ENCODE measurements around the gene CAVIN3. TPM values are rescaled to one million over a fixed set of nuclear protein-coding genes. Genes with fewer than 3 reads are reported as not detected.

Gene CAVIN3, protein sequence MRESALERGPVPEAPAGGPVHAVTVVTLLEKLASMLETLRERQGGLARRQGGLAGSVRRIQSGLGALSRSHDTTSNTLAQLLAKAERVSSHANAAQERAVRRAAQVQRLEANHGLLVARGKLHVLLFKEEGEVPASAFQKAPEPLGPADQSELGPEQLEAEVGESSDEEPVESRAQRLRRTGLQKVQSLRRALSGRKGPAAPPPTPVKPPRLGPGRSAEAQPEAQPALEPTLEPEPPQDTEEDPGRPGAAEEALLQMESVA
- total RNA-seq = under 1 TPM in 2 of 5 donors, not detected in 3; 0.23 to 0.43 TPM
- 0.17 TPM for total RNA-seq (2013)
- 0 to 37.6 (median 0.08) reads per million in 29 experiments for total RNA-seq

GRCh38 chr11:6320411-6321155, at the start of gene CAVIN3:
CAVIN3 (minus strand) TSS chr11:6320501; CDS start chr11:6320476, 25 bp downstream.
- POLR2A ChIA-PET = interaction anchor here in 1 of 2 donors (0.6 kb wide), 1 partner anchor 167 kb away, joined by 4 read pairs; no protein-coding TSS in a partner anchor
- peaks cover 56 to 59% of the 10 kb centered on the region in 2 donors for H3K27me3 Mint-ChIP-seq

GRCh38 chr11:6365659-6366058, 45.4 kb upstream of the CAVIN3 start:
- H3K36me3 ChIP-seq (ENCODE audit: control insufficient read depth in 2 of 2, extremely low read depth in 1 of 2, insufficient read depth in 1 of 2, low read length in 1 of 2) = no peaks in the 10 kb centered on the region
- no peak overlapping the region for H3K27ac Mint-ChIP-seq
- no peaks in the 10 kb centered on the region for H3K36me3 Mint-ChIP-seq
- H3K4me1 ChIP-seq (ENCODE audit: control insufficient read depth in 1 of 2, extremely low read depth in 1 of 2, insufficient read depth in 2 of 2, low read length in 2 of 2) = peaks cover 0 to 3% of the 10 kb centered on the region in 2 experiments
- no peak overlapping the region for H3K4me3 Mint-ChIP-seq
- DNase-seq = no peak
- 93% methylated on average over 2 of the region's 2 CpGs for WGBS (ENCODE audit: insufficient coverage)
- no peak overlapping the region for H3K4me3 ChIP-seq (ENCODE audit: control insufficient read depth in 1 of 2, extremely low read depth in 1 of 2, low read length in 1 of 2)
- H3K4me1 Mint-ChIP-seq = no peaks in the 10 kb centered on the region
- H3K27me3 Mint-ChIP-seq = no peaks in the 10 kb centered on the region
- H3K27me3 ChIP-seq (replicated peaks in 1 of 2; ENCODE audit: control insufficient read depth in 2 of 2, extremely low read depth in 1 of 2, insufficient read depth in 2 of 2, low read length in 1 of 2) = peaks cover 0 to 4% of the 10 kb centered on the region in 2 experiments
- no peak overlapping the region for H3K27ac ChIP-seq (ENCODE audit: low read length)
- CTCF ChIA-PET = no interaction called here
- POLR2A ChIA-PET = no interaction called here
- H3K9me3 Mint-ChIP-seq = no peaks in the 10 kb centered on the region
- ATAC-seq (replicated peaks in 1 of 4) = no peak
- H3K9me3 ChIP-seq = no peaks in the 10 kb centered on the region

More at GRCh38 chr11:6320411-6321155, at the start of gene CAVIN3:
- peaks cover 4 to 21% (median 15%) of the 10 kb centered on the region in 3 donors for H3K4me1 Mint-ChIP-seq
- peak within 1 kb of the TSS; percentile 59 to 68 (median 62) for H3K4me3 Mint-ChIP-seq
- no peak within 1 kb of the TSS for H3K27ac ChIP-seq (ENCODE audit: low read length)
- H3K27ac Mint-ChIP-seq = peak within 1 kb of the TSS in 1 of 2 donors; percentile 48
- peaks cover 0 to 9% of the 10 kb centered on the region in 2 experiments for H3K4me1 ChIP-seq (ENCODE audit: control insufficient read depth in 1 of 2, extremely low read depth in 1 of 2, insufficient read depth in 2 of 2, low read length in 2 of 2)
- CTCF ChIA-PET = no interaction called here
- H3K36me3 ChIP-seq (ENCODE audit: control insufficient read depth in 2 of 2, extremely low read depth in 1 of 2, insufficient read depth in 1 of 2, low read length in 1 of 2) = no peaks in the 10 kb centered on the region
- H3K9me3 Mint-ChIP-seq = no peaks in the 10 kb centered on the region
- WGBS (ENCODE audit: insufficient coverage) = 10% methylated on average over 29 of the region's 44 CpGs
- H3K4me3 ChIP-seq (ENCODE audit: control insufficient read depth in 1 of 2, extremely low read depth in 1 of 2, low read length in 1 of 2) = peak within 1 kb of the TSS in 1 of 2 donors; percentile 12
- ATAC-seq (replicated peaks in 1 of 4) (peak in 2 of 4 experiments; percentile 26 to 41), DNase-seq (peak in 1 of 35 experiments; percentile 5)
- H3K27me3 ChIP-seq (replicated peaks in 1 of 2; ENCODE audit: control insufficient read depth in 2 of 2, extremely low read depth in 1 of 2, insufficient read depth in 2 of 2, low read length in 1 of 2) = peaks cover 15 to 39% of the 10 kb centered on the region in 2 experiments
- H3K36me3 Mint-ChIP-seq = no peaks in the 10 kb centered on the region
- H3K9me3 ChIP-seq = no peaks in the 10 kb centered on the region

DNA sequence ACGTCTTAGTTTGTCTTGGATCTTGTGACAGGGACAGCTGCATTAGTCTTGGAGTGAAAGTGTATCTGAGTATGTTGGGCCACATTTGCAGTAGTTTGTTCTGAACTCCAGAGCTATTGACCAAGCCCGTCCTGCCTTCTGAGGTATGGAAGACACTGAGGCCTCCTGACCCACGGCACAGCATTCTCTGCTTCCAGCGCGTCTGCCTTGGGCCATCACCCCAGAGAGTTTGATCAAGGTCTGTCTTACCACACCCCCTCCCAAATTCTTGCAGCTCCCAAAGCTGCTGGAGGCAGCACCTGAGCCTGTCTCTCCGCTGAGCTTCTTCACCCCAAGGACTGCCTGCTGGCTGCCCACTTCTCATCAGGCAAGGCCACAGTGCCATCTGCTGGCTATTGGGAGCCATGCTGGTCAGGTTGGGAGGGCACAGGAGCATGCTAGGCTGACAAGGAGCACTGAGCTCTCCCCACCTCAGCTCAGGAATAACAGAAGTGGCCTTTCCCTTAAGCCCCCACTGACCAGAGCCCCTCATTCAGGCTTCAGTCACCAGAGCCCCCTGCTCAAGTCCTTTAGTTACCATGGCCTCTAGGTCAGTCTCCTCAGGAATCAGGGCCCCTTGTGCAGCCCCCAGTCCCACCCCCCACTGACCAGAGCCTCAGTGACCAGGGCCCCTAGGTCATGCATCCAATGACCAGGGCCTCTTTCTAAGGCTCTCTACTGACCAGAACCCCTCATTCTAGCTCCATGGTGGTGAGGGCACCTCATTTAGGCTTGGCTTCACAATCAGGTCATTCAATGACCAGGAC, 42.8 kb upstream of the CAVIN3 start:
- Histone ChIP-seq H3K27me3 (replicated peaks in 1 of 2; ENCODE audit: control insufficient read depth in 2 of 2, extremely low read depth in 1 of 2, insufficient read depth in 2 of 2, low read length in 1 of 2) (peaks cover 0 to 4% of the 10 kb centered on the region in 2 experiments), H3K9me3 (no peaks in the 10 kb centered on the region), H3K4me1 (ENCODE audit: control insufficient read depth in 1 of 2, extremely low read depth in 1 of 2, insufficient read depth in 2 of 2, low read length in 2 of 2) (peaks cover 0 to 3% of the 10 kb centered on the region in 2 experiments), H3K4me3 (ENCODE audit: control insufficient read depth in 1 of 2, extremely low read depth in 1 of 2, low read length in 1 of 2) (no peak overlapping the region), H3K27ac (ENCODE audit: low read length) (no peak overlapping the region), H3K36me3 (ENCODE audit: control insufficient read depth in 2 of 2, extremely low read depth in 1 of 2, insufficient read depth in 1 of 2, low read length in 1 of 2) (no peaks in the 10 kb centered on the region)
- Mint-ChIP-seq H3K9me3 (no peaks in the 10 kb centered on the region), H3K36me3 (no peaks in the 10 kb centered on the region), H3K27me3 (no peaks in the 10 kb centered on the region), H3K4me1 (no peaks in the 10 kb centered on the region), H3K4me3 (no peak overlapping the region), H3K27ac (no peak overlapping the region)
- CTCF ChIA-PET = interaction anchor here (0.6 to 2.5 kb wide), 25 partner anchors 9 to 684 kb away, joined by 3 to 22 read pairs (median 3); partner anchors contain the start of gene CCKBR (in 1 of the 2)
- 100% methylated on average over 5 of the region's 6 CpGs for WGBS (ENCODE audit: insufficient coverage)
- peak; percentile 20 to 74 (median 53) for DNase-seq
- ATAC-seq (replicated peaks in 1 of 4) = peak; percentile 81 to 92 (median 87)
- POLR2A ChIA-PET = interaction anchor here in 1 of 2 donors (0.6 kb wide), 1 partner anchor 10 kb away, joined by 3 read pairs; no protein-coding TSS in a partner anchor

- DNase-seq (no peak), ATAC-seq (replicated peaks in 1 of 4) (no peak)
- H3K36me3 Mint-ChIP-seq = no peaks in the 10 kb centered on the region
- 95% methylated on average over 5 of the region's 5 CpGs for WGBS (ENCODE audit: insufficient coverage)
- Histone ChIP-seq H3K27ac (ENCODE audit: low read length) (no peak overlapping the region), H3K9me3 (no peaks in the 10 kb centered on the region), H3K27me3 (replicated peaks in 1 of 2; ENCODE audit: control insufficient read depth in 2 of 2, extremely low read depth in 1 of 2, insufficient read depth in 2 of 2, low read length in 1 of 2) (peaks cover 0 to 2% of the 10 kb centered on the region in 2 experiments), H3K4me3 (ENCODE audit: control insufficient read depth in 1 of 2, extremely low read depth in 1 of 2, low read length in 1 of 2) (no peak overlapping the region), H3K4me1 (ENCODE audit: control insufficient read depth in 1 of 2, extremely low read depth in 1 of 2, insufficient read depth in 2 of 2, low read length in 2 of 2) (peaks cover 0 to 3% of the 10 kb centered on the region in 2 experiments), H3K36me3 (ENCODE audit: control insufficient read depth in 2 of 2, extremely low read depth in 1 of 2, insufficient read depth in 1 of 2, low read length in 1 of 2) (no peaks in the 10 kb centered on the region)
- no peaks in the 10 kb centered on the region for H3K27me3 Mint-ChIP-seq
- ChIA-PET POLR2A (no interaction called here), CTCF (interaction anchor here (0.7 to 2.5 kb wide), 22 partner anchors 8 to 685 kb away, joined by 3 to 22 read pairs (median 4); no protein-coding TSS in a partner anchor)
- H3K4me3 Mint-ChIP-seq = no peak overlapping the region
- no peak overlapping the region for H3K27ac Mint-ChIP-seq
- H3K9me3 Mint-ChIP-seq = no peaks in the 10 kb centered on the region
- no peaks in the 10 kb centered on the region for H3K4me1 Mint-ChIP-seq
Measured at GRCh38 chr11:6362185-6362872, 42.0 kb upstream of the CAVIN3 start.

GRCh38 chr11:6360183-6360582, 39.9 kb upstream of the CAVIN3 start:
- ATAC-seq (replicated peaks in 1 of 4) (no peak), DNase-seq (no peak)
- Histone ChIP-seq H3K9me3 (no peaks in the 10 kb centered on the region), H3K27ac (ENCODE audit: low read length) (no peak overlapping the region), H3K36me3 (ENCODE audit: control insufficient read depth in 2 of 2, extremely low read depth in 1 of 2, insufficient read depth in 1 of 2, low read length in 1 of 2) (no peaks in the 10 kb centered on the region), H3K4me1 (ENCODE audit: control insufficient read depth in 1 of 2, extremely low read depth in 1 of 2, insufficient read depth in 2 of 2, low read length in 2 of 2) (peaks cover 0 to 3% of the 10 kb centered on the region in 2 experiments), H3K4me3 (ENCODE audit: control insufficient read depth in 1 of 2, extremely low read depth in 1 of 2, low read length in 1 of 2) (no peak overlapping the region), H3K27me3 (replicated peaks in 1 of 2; ENCODE audit: control insufficient read depth in 2 of 2, extremely low read depth in 1 of 2, insufficient read depth in 2 of 2, low read length in 1 of 2) (no peaks in the 10 kb centered on the region)
- Mint-ChIP-seq H3K27me3 (no peaks in the 10 kb centered on the region), H3K4me1 (no peaks in the 10 kb centered on the region), H3K36me3 (no peaks in the 10 kb centered on the region), H3K4me3 (no peak overlapping the region), H3K27ac (no peak overlapping the region), H3K9me3 (no peaks in the 10 kb centered on the region)
- CTCF ChIA-PET = interaction anchor here (0.5 to 1.9 kb wide), 8 partner anchors 9 to 1736 kb away, joined by 3 to 4 read pairs (median 4); no protein-coding TSS in a partner anchor
- POLR2A ChIA-PET = no interaction called here
- WGBS (ENCODE audit: insufficient coverage) = 82% methylated on average over 3 of the region's 3 CpGs

Data from T-cell (primary cell).